Activated T-helper 1 cell treated with anti-CD3 and anti-CD28 coated beads, Interleukin-12 subunit alpha, Interleukin-12 subunit beta, Interleukin-2, Interleukin-4 antibody, amounts not matched to agents 30 ng/mL and 10 ng/mL and 1 ng/mL, durations not matched to agents 14 hours and 24 hours and 36 hours (primary cell): Measurements from ENCODE around the gene SBK2. TPM values are rescaled to one million over a fixed set of nuclear protein-coding genes. Genes with fewer than 3 reads are reported as not detected.
"Not testable (repeated sequence)": the region's sequence is repeated elsewhere in the genome, so short reads cannot be mapped to it uniquely, and the experiment has no call there.

ENCODE experiments used
- DNase-seq: peaks from one replicate; pipeline ENCODE4 v3.0.0; 2021; ENCODE audit warnings: low spot score
- H3K27ac Mint-ChIP-seq: one replicate; pipeline ENCODE4 v1.8.0; 2021; ENCODE audit warnings: mild to moderate bottlenecking, mixed read lengths
- H3K27me3 Mint-ChIP-seq: one replicate; pipeline ENCODE4 v1.8.0; 2022; ENCODE audit warnings: mild to moderate bottlenecking, moderate library complexity, mixed read lengths; ENCODE audit not compliant: insufficient read depth
- H3K36me3 Mint-ChIP-seq: one replicate; pipeline ENCODE4 v1.8.0; 2021; ENCODE audit warnings: low read depth, mixed read lengths
- H3K4me1 Mint-ChIP-seq: one replicate; pipeline ENCODE4 v1.8.0; 2021; ENCODE audit warnings: low read depth, mixed read lengths
- H3K4me3 Mint-ChIP-seq: one replicate; pipeline ENCODE4 v1.8.0; 2021; ENCODE audit warnings: mild to moderate bottlenecking, moderate library complexity, mixed read lengths
- H3K9me3 Mint-ChIP-seq: one replicate; pipeline ENCODE4 v1.8.0; 2021; ENCODE audit warnings: mixed read lengths
- intact Hi-C: fragments of 100-400 bp; cut with micrococcal nuclease; formaldehyde crosslinking; loops from one replicate; pipeline ENCODE4 v1.15.1; 2024
- total RNA-seq: library from RNA; stranded (reverse); gene quantifications from 2 replicates; pipeline ENCODE4 v1.2.3, GENCODE V29; 2022

SBK2 gene
- total RNA-seq, 1 donor from 2014 or later = not detected

DNA sequence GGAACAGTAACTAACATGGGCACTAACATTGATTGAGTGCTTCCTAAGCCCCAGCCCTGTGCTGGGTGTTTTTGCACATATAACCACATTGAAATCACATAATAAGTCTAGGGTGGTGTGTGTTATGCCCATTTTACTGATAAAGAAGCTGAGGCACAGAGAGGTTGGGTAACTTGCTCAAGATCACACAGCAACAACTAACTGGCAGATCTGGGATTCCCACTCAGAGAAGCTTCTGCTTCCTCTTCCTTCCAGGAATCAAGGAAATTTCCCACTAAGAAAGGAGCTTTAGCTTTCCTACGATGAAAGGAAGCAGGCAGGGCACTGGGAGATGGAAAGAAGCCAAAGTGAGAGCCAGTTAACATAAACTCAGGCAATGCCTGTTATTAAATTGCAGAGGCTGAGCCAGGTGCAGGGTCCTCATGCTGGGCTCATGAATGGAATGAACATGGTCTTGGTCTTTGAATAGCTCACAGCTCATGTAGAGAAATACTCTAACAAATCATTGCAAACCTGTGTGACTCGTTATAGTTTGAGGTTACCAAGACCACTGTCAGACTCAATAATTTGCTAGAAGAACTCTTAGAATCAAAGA is 38.6 kb downstream of the SBK2 start:
- Mint-ChIP-seq H3K4me1 (peaks cover 15% of the 10 kb centered on the region), H3K4me3 (no peak overlapping the region)
- intact Hi-C loops = no loop called here

DNA sequence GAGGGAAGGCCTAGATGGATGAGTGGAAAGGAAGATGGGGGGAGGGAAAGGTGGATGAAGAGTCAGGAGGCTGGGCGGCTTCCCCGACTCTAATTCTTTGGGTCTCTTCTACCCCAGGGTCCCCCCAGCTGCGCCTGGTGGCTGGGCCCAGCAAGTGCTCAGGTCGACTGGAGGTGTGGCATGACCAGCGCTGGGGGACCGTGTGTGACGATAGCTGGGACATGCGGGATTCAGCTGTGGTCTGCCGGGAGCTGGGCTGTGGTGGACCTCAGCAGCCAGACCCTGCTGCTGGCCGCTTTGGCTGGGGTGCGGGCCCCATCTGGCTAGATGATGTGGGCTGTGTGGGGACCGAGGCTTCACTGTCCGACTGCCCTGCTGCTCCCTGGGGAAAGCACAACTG is 39.2 kb downstream of the SBK2 start:
- DNase-seq = no peak
- intact Hi-C loops = no loop called here
- no peaks in the 10 kb centered on the region for H3K9me3 Mint-ChIP-seq
- peaks cover 11% of the 10 kb centered on the region for H3K27me3 Mint-ChIP-seq
- no peak overlapping the region for H3K27ac Mint-ChIP-seq
- peaks cover 11% of the 10 kb centered on the region for H3K4me1 Mint-ChIP-seq
- peaks cover 3% of the 10 kb centered on the region for H3K36me3 Mint-ChIP-seq
- H3K4me3 Mint-ChIP-seq = no peak overlapping the region

More for the DNA sequence above, 38.6 kb downstream of the SBK2 start:
- Mint-ChIP-seq H3K27ac (no peak overlapping the region), H3K9me3 (no peaks in the 10 kb centered on the region), H3K27me3 (peaks cover 5% of the 10 kb centered on the region), H3K36me3 (peaks cover 5% of the 10 kb centered on the region)
- DNase-seq = no peak

- H3K9me3 Mint-ChIP-seq, DNase-seq, H3K27ac Mint-ChIP-seq, H3K36me3 Mint-ChIP-seq, H3K4me1 Mint-ChIP-seq, intact Hi-C loops, H3K4me3 Mint-ChIP-seq: not testable (repeated sequence)
- H3K27me3 Mint-ChIP-seq = peaks cover 13% of the 10 kb centered on the region
Measured at GRCh38 chr19:55496820-55497219, 40.1 kb downstream of the SBK2 start.

GRCh38 chr19:55495646-55496349 is 41.1 kb downstream of the SBK2 start:
- H3K36me3 Mint-ChIP-seq = no peaks in the 10 kb centered on the region
- no peak for DNase-seq
- intact Hi-C loops = no loop called here
- H3K27me3 Mint-ChIP-seq = peaks cover 11% of the 10 kb centered on the region
- no peaks in the 10 kb centered on the region for H3K4me1 Mint-ChIP-seq
- no peak overlapping the region for H3K27ac Mint-ChIP-seq
- no peak overlapping the region for H3K4me3 Mint-ChIP-seq
- no peaks in the 10 kb centered on the region for H3K9me3 Mint-ChIP-seq

- no peak for DNase-seq
- Mint-ChIP-seq H3K27ac (no peak overlapping the region), H3K9me3 (no peaks in the 10 kb centered on the region), H3K27me3 (peaks cover 11% of the 10 kb centered on the region), H3K4me3 (no peak overlapping the region), H3K36me3 (no peaks in the 10 kb centered on the region), H3K4me1 (no peaks in the 10 kb centered on the region)
- intact Hi-C loops = no loop called here
Measured at GRCh38 chr19:55494172-55494761, 42.7 kb downstream of the SBK2 start.

DNA sequence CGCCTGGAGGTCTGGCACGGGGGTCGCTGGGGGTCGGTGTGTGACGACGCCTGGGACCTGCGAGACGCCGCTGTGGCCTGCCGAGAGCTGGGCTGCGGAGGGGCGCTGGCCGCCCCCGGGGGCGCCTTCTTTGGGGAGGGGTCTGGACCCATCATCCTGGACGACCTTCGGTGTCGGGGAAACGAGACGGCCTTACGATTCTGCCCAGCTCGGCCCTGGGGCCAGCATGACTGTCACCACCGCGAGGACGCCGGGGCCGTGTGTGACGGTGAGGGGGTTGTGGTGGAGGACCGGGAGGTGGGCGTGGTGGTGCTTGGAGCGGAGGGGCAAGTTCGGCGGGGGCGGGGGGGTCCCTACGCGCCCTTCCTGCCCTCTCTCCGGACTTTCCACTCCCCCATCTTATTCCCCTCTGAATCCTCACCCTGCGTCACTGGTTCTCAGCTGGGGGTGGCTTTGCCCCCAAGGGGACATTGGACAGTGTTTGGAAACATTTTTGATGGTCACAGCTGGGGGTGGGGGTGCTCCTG is 43.2 kb downstream of the SBK2 start:
- H3K9me3 Mint-ChIP-seq = no peaks in the 10 kb centered on the region
- no peaks in the 10 kb centered on the region for H3K36me3 Mint-ChIP-seq
- no peak overlapping the region for H3K27ac Mint-ChIP-seq
- no peak overlapping the region for H3K4me3 Mint-ChIP-seq
- no peak for DNase-seq
- H3K27me3 Mint-ChIP-seq = peaks cover 11% of the 10 kb centered on the region
- no peaks in the 10 kb centered on the region for H3K4me1 Mint-ChIP-seq
- intact Hi-C loops = no loop called here

DNA sequence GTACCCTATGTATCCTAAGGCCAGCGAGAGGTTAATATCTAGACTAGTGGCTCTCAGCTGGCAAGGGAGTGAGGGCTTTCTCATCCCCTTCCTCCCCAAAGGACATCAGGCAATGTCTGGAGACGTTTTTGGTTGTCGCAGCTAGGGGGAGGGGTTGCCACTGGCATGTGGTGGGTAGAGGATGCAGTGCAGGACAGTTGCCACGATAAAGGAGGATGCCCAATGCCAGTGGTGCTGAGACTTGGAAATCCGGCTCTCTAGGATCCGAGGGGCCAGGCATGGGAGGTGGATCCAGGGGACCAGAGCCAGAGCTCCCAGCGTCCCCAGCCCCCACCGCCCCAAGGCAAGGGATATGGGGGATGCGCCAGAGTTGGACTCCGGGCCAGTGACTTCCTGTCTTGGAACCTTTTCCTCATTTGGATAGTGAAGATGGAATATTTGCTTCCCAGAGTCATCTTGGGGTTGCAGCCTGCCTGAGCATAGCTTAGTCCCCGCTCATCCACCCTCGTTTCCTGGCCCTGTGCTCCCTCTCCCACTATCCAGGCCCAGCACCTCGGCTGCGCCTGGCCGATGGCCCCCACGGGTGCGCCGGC is 43.8 kb downstream of the SBK2 start:
- H3K9me3 Mint-ChIP-seq = no peaks in the 10 kb centered on the region

GRCh38 chr19:55492362-55492944 is 44.5 kb downstream of the SBK2 start:
- Mint-ChIP-seq H3K4me1 (peaks cover 2% of the 10 kb centered on the region), H3K36me3 (no peaks in the 10 kb centered on the region), H3K4me3 (no peak overlapping the region), H3K27ac (no peak overlapping the region), H3K9me3 (no peaks in the 10 kb centered on the region), H3K27me3 (peaks cover 9% of the 10 kb centered on the region)
- DNase-seq = no peak
- intact Hi-C loops = no loop called here

More for the DNA sequence above, 43.8 kb downstream of the SBK2 start:
- no peak overlapping the region for H3K27ac Mint-ChIP-seq
- H3K4me3 Mint-ChIP-seq = no peak overlapping the region
- intact Hi-C loops = no loop called here
- DNase-seq = no peak
- peaks cover 11% of the 10 kb centered on the region for H3K27me3 Mint-ChIP-seq
- no peaks in the 10 kb centered on the region for H3K4me1 Mint-ChIP-seq
- H3K36me3 Mint-ChIP-seq = no peaks in the 10 kb centered on the region

GRCh38 chr19:55491546-55492360 is 45.2 kb downstream of the SBK2 start:
- Mint-ChIP-seq H3K4me1 (peaks cover 4% of the 10 kb centered on the region), H3K27ac (no peak overlapping the region), H3K36me3 (no peaks in the 10 kb centered on the region), H3K27me3 (peaks cover 9% of the 10 kb centered on the region), H3K4me3 (no peak overlapping the region), H3K9me3 (no peaks in the 10 kb centered on the region)
- intact Hi-C loops = no loop called here
- DNase-seq = no peak

GRCh38 chr19:55490478-55491432 is 46.2 kb downstream of the SBK2 start:
- no peak for DNase-seq
- peaks cover 9% of the 10 kb centered on the region for H3K27me3 Mint-ChIP-seq
- H3K27ac Mint-ChIP-seq = no peak overlapping the region
- intact Hi-C loops = no loop called here
- H3K36me3 Mint-ChIP-seq = no peaks in the 10 kb centered on the region
- no peaks in the 10 kb centered on the region for H3K9me3 Mint-ChIP-seq
- peaks cover 9% of the 10 kb centered on the region for H3K4me1 Mint-ChIP-seq
- H3K4me3 Mint-ChIP-seq = no peak overlapping the region

DNA sequence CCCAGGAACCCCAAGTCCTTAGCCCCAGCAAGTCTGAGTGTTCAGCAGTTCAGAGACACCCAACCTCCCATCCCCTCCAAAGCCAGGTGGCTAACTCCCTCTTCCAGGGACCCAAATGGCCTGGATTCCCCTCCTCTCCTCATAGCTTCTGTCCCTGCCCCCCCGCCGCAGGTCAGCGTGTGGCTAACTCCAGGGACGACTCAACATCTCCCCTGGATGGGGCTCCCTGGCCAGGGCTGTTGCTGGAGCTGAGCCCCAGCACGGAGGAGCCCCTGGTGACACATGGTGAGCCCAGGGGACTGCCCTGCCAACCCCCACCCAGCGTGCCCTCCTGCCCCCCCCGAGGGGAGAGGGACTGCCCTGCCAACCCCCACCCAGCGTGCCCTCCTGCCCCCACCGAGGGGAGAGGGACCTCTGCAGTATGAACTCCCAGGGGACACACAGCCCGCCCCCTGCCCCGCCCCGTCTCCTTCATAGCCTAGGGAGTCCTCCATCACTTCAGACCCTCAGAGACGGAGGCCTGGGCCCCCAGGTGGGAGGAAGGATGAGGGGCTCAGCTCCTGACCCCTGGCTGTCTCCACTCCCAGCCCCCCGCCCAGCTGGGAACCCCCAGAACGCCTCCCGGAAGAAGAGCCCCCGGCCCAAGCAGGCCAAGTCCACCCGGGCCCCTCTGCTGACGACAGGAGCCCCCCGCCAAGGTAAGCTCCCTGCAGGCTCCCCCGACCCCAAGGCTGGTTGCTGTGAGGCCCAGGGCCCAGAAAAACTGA is 47.0 kb downstream of the SBK2 start:
- peaks cover 9% of the 10 kb centered on the region for H3K27me3 Mint-ChIP-seq
- intact Hi-C loops = no loop called here
- H3K27ac Mint-ChIP-seq = no peak overlapping the region
- no peak overlapping the region for H3K4me3 Mint-ChIP-seq
- no peaks in the 10 kb centered on the region for H3K9me3 Mint-ChIP-seq
- H3K36me3 Mint-ChIP-seq = no peaks in the 10 kb centered on the region
- DNase-seq = no peak
- H3K4me1 Mint-ChIP-seq = peaks cover 11% of the 10 kb centered on the region
